ENCODE measurements around the gene CD44. TPM values are rescaled to one million over a fixed set of nuclear protein-coding genes. Genes with fewer than 3 reads are reported as not detected.

CD44 gene
- total RNA-seq, 1 donor from 2014 or later, result 268 TPM

DNA sequence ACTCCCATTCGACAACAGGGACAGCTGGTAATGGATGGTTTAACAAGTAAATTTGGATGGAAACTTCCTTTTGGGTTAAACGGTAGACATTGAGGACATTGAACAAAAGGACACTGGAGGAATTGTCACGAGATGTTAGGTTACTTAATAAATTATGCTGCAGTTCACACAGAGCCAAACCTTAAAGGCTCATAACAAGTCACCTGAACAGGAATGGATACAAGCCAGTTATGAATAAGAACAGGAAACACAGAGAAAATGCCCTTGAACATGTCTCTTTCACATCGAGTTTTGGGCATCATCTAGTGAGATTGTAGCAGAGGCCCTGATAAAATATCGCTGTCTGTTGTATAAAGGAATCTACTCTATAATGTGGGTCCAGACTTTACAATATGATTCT, 65.6 kb downstream of the CD44 start:
- peaks cover 3% of the 10 kb centered on the region for H3K36me3 ChIP-seq (ENCODE audit: control insufficient read depth, insufficient read depth, low read length)
- no peak for DNase-seq (ENCODE audit: low read depth)
- TF ChIP-seq, protein P1, sequence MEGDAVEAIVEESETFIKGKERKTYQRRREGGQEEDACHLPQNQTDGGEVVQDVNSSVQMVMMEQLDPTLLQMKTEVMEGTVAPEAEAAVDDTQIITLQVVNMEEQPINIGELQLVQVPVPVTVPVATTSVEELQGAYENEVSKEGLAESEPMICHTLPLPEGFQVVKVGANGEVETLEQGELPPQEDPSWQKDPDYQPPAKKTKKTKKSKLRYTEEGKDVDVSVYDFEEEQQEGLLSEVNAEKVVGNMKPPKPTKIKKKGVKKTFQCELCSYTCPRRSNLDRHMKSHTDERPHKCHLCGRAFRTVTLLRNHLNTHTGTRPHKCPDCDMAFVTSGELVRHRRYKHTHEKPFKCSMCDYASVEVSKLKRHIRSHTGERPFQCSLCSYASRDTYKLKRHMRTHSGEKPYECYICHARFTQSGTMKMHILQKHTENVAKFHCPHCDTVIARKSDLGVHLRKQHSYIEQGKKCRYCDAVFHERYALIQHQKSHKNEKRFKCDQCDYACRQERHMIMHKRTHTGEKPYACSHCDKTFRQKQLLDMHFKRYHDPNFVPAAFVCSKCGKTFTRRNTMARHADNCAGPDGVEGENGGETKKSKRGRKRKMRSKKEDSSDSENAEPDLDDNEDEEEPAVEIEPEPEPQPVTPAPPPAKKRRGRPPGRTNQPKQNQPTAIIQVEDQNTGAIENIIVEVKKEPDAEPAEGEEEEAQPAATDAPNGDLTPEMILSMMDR (IDR thresholded peaks at IDR 0.05; ENCODE audit: insufficient read depth, low read length, poor library complexity, severe bottlenecking), result no peak

DNA sequence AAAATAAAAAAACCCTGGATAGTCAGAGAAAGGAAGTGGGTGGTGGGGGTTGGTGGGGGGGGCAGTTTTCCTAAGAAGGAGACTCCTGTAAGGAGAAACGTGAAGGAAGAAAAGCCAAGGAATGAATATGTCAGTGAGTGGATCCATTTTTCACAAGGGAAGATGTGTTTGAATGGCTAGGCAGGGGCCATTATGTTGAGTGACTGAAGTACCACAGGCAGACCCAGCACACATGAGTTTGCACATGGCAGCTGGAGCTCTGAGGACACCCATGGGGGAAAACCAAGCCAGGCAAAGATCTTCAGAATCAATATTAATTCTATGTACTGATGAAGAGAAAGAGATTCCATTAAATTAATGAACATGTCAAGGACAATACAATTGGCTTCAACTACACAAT, 67.6 kb downstream of the CD44 start:
- Histone ChIP-seq H3K4me3 (ENCODE audit: low read depth, low read length) (no peak overlapping the region), H3K36me3 (ENCODE audit: control insufficient read depth, insufficient read depth, low read length) (peaks cover 3% of the 10 kb centered on the region), H3K27me3 (ENCODE audit: control insufficient read depth, insufficient read depth, low read length) (no peaks in the 10 kb centered on the region)
- TF ChIP-seq, protein P1 (IDR thresholded peaks at IDR 0.05; ENCODE audit: insufficient read depth, low read length, poor library complexity, severe bottlenecking), result no peak
- no peak for DNase-seq (ENCODE audit: low read depth)

More for the DNA sequence above, 65.6 kb downstream of the CD44 start:
- no peaks in the 10 kb centered on the region for H3K27me3 ChIP-seq (ENCODE audit: control insufficient read depth, insufficient read depth, low read length)
- no peak overlapping the region for H3K4me3 ChIP-seq (ENCODE audit: low read depth, low read length)

- DNase-seq (ENCODE audit: low read depth), result no peak
- Histone ChIP-seq H3K36me3 (ENCODE audit: control insufficient read depth, insufficient read depth, low read length) (peaks cover 3% of the 10 kb centered on the region), H3K27me3 (ENCODE audit: control insufficient read depth, insufficient read depth, low read length) (no peaks in the 10 kb centered on the region), H3K4me3 (ENCODE audit: low read depth, low read length) (no peak overlapping the region)
- TF ChIP-seq, protein P1 (IDR thresholded peaks at IDR 0.05; ENCODE audit: insufficient read depth, low read length, poor library complexity, severe bottlenecking), result no peak
These were observed 68.8 kb downstream of the CD44 start for GRCh38 chr11:35207471-35208403.

DNA sequence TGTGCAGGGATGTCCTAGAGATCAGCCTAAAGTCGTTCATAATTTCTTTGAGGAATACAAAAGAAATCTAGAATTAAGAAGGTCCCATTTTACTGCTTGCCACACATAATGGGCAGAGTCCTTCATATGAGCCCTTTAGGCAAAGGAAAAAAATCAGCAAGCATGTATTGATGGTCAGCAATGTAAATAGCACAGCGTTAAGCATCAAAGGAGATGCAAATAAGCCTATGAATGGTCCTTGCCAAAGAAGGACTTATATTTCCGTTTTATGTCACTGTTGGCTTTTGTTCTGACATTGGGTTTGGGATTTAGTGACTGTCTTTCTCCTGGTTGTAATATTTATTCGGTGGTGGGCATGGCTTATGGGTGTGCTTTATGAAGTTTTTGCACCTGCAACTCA, 69.8 kb downstream of the CD44 start:
- Histone ChIP-seq H3K4me3 (ENCODE audit: low read depth, low read length) (no peak overlapping the region), H3K36me3 (ENCODE audit: control insufficient read depth, insufficient read depth, low read length) (peaks cover 2% of the 10 kb centered on the region), H3K27me3 (ENCODE audit: control insufficient read depth, insufficient read depth, low read length) (no peaks in the 10 kb centered on the region)
- DNase-seq (ENCODE audit: low read depth), result no peak
- TF ChIP-seq, protein P1 (IDR thresholded peaks at IDR 0.05; ENCODE audit: insufficient read depth, low read length, poor library complexity, severe bottlenecking), result no peak

GRCh38 chr11:35210876-35211546, 72.0 kb downstream of the CD44 start:
- Histone ChIP-seq H3K4me3 (ENCODE audit: low read depth, low read length) (no peak overlapping the region), H3K36me3 (ENCODE audit: control insufficient read depth, insufficient read depth, low read length) (no peaks in the 10 kb centered on the region), H3K27me3 (ENCODE audit: control insufficient read depth, insufficient read depth, low read length) (no peaks in the 10 kb centered on the region)
- TF ChIP-seq, protein P1 (IDR thresholded peaks at IDR 0.05; ENCODE audit: insufficient read depth, low read length, poor library complexity, severe bottlenecking), result no peak
- no peak for DNase-seq (ENCODE audit: low read depth)

Data from kidney epithelial cell (primary cell).